Activated CD8-positive, alpha-beta memory T cell treated with anti-CD3 and anti-CD28 coated beads for 48 hours (primary cell): ENCODE data around the gene SCPEP1.

Experiments used
- DNase-seq, 3 experiments: peaks; one replicate each; pipeline ENCODE4 v3.0.0-alpha.2; 2020; ENCODE audit warnings: low read depth in 2 of 3, low spot score in 2 of 3

SCPEP1 gene

GRCh38 chr17:56994009-56994792 lies 16.3 kb downstream of the SCPEP1 start:
- DNase-seq: no peak

- no peak for DNase-seq
Observed at GRCh38 chr17:56995766-56996165, 17.8 kb downstream of the SCPEP1 start.

- DNase-seq: no peak
Observed at GRCh38 chr17:56997313-56997712, 19.4 kb downstream of the SCPEP1 start.

GRCh38 chr17:57001541-57001940 lies 23.6 kb downstream of the SCPEP1 start:
- DNase-seq: no peak

GRCh38 chr17:57002904-57003303 lies 25.0 kb downstream of the SCPEP1 start:
- DNase-seq: no peak

- DNase-seq: no peak
Observed at GRCh38 chr17:57004944-57005579, 27.1 kb downstream of the SCPEP1 start.

GRCh38 chr17:57006040-57006439 lies 28.1 kb downstream of the SCPEP1 start:
- DNase-seq: no peak

GRCh38 chr17:57008958-57009357 lies 31.0 kb downstream of the SCPEP1 start:
- DNase-seq: no peak

GRCh38 chr17:57009737-57010445 lies 32.0 kb downstream of the SCPEP1 start:
- DNase-seq: peak in 2 of 3 experiments; percentile 7 to 10

- no peak for DNase-seq
Observed at GRCh38 chr17:57010487-57010886, 32.6 kb downstream of the SCPEP1 start.

- DNase-seq: no peak
Observed at GRCh38 chr17:57011491-57012015, 33.6 kb downstream of the SCPEP1 start.

GRCh38 chr17:57016071-57016763 lies 38.3 kb downstream of the SCPEP1 start:
- DNase-seq: no peak

GRCh38 chr17:57016764-57017116 lies 38.8 kb downstream of the SCPEP1 start:
- no peak for DNase-seq

- no peak for DNase-seq
Observed at GRCh38 chr17:57017625-57018024, 39.7 kb downstream of the SCPEP1 start.

GRCh38 chr17:57020208-57020607 lies 42.3 kb downstream of the SCPEP1 start:
- no peak for DNase-seq

GRCh38 chr17:57021226-57021940 lies 43.5 kb downstream of the SCPEP1 start:
- DNase-seq: no peak

GRCh38 chr17:57025876-57026275 lies 47.9 kb downstream of the SCPEP1 start:
- DNase-seq: no peak

- DNase-seq: no peak
Observed at GRCh38 chr17:57027852-57028251, 49.9 kb downstream of the SCPEP1 start.

- no peak for DNase-seq
Observed at GRCh38 chr17:57032343-57032742, 54.4 kb downstream of the SCPEP1 start.

- DNase-seq: no peak
Observed at GRCh38 chr17:57033296-57033695, 55.4 kb downstream of the SCPEP1 start.
